Epithelial cell of esophagus (primary cell): ENCODE data around the gene CFAP119.

Experiments
- DNase-seq: peaks from one replicate; pipeline ENCODE4 v3.0.0; 2010; ENCODE audit warnings: low read depth
- H3K4me3 ChIP-seq: 2 replicates; pipeline ENCODE4 v1.5.1; 2011; ENCODE audit warnings: mild to moderate bottlenecking, low read length, control low read depth
- TF ChIP-seq, protein P1 (sequence below): IDR thresholded peaks from 2 replicates; pipeline ENCODE4 v1.5.1; 2011; ENCODE audit warnings: low read depth, mild to moderate bottlenecking, low read length, control low read depth, inconsistent platforms; ENCODE audit not compliant: insufficient read depth; ENCODE audit errors: missing control alignments

Gene CFAP119

DNA sequence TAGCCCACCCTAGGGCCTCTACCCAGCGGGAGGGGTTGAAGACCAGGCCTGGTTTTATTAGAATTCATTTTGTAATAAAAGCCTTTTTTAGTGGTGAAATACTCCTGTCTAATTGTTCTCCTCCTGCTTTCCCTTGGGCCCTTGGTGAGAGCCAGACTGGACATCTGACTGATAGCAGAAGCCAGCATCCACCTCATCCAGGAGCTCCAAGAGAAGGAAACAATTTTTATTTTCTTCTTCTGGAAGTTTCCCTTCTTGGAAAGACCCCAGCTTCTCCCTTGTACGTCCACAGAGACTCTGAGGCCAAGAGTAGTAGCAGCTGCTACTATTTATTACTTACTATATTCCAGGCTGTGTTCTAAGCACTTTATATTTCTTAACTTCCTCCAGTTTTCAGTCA lies 17.7 kb downstream of the CFAP119 start:
- TF ChIP-seq, protein P1, sequence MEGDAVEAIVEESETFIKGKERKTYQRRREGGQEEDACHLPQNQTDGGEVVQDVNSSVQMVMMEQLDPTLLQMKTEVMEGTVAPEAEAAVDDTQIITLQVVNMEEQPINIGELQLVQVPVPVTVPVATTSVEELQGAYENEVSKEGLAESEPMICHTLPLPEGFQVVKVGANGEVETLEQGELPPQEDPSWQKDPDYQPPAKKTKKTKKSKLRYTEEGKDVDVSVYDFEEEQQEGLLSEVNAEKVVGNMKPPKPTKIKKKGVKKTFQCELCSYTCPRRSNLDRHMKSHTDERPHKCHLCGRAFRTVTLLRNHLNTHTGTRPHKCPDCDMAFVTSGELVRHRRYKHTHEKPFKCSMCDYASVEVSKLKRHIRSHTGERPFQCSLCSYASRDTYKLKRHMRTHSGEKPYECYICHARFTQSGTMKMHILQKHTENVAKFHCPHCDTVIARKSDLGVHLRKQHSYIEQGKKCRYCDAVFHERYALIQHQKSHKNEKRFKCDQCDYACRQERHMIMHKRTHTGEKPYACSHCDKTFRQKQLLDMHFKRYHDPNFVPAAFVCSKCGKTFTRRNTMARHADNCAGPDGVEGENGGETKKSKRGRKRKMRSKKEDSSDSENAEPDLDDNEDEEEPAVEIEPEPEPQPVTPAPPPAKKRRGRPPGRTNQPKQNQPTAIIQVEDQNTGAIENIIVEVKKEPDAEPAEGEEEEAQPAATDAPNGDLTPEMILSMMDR: no peak
- H3K4me3 ChIP-seq: no peak overlapping the region
- DNase-seq: no peak

DNA sequence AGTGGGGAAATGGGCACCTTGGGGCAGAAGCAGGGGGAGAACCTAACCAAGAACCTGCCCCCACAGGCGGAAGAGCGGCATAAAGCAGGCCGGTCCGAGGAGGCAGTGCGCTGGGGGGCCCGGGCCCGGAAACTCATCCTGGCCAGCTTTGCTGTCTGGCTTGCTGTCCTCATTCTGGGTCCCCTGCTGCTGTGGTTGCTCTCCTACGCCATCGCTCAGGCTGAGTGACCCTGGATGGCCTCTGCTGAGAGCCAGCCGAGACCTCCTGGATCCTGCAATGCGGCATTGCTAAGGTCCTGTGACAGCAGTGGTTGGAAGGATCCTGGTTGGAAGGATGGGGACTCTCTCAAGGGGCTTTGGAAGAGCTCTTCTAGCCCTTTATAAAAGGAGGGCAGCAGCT lies 18.1 kb downstream of the CFAP119 start:
- H3K4me3 ChIP-seq: no peak overlapping the region
- TF ChIP-seq, protein P1: no peak
- no peak for DNase-seq

DNA sequence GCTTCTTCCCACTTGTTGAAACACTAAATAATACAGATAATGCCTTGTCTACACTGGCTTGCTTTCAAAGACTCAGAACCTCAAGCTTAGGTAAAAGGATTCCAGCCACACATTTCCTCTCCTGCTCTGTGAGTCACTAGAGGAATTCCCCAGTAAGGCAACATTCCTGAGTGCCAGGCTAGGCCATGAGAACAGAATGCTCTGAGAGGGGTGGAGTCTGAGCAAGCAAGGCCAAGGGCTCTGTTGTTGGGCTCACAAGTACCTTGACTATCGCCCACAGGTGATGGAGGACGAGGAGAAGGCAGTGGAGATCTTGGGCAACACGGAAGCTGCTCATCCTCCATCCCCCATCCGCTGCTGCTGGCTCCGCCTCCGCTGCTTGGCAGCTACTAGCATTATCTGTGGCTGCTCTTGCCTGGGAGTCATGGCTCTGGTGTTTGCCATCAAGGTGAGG lies 20.4 kb downstream of the CFAP119 start:
- TF ChIP-seq, protein P1: no peak
- peak overlapping the region; percentile 82 for H3K4me3 ChIP-seq
- peak; percentile 100 for DNase-seq

DNA sequence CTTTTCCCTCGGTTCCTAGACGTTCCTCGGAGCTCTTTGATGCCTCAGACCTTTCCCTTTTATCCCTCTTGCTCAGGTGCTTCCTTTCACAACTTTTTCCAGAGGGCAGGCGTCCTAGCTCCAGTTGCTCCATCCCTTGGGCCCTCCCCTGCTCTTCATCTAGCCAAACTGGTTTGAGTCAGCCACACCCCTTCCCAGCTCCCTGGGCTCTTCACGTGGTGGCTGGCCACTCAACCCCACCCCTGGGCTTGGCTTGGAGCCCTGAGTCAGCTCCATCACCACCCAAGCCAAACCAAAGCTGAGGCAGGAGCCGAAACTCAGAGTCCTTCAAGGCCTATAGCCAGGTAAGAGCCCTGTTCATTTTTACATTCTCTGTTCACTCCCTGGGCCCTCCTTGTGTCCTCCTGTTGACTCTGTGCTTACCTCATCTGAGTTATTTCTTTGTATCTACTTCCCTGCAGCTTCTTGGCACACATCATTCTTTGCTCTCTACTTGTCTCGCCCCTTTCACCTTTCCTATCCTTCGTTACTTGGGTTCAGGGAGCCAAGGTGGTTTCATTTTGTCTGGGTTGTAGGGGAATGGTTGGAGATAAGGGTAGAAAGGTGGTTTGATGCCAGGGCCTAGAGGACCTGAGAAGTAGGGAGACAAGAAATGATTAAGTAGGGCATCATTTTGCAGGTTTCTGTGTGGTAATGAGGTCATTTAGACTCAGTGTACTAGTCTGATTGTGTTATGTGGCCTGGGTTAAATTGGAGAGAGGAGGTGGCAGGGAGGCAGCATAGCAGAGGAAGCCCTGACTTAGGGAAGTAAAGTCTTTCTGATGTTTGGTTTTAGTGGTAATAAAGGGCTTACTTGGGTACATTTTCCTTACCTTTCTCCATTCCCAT lies 21.3 kb downstream of the CFAP119 start:
- peak overlapping the region; percentile 82 for H3K4me3 ChIP-seq
- peak; percentile 99 for DNase-seq
- TF ChIP-seq, protein P1: no peak

DNA sequence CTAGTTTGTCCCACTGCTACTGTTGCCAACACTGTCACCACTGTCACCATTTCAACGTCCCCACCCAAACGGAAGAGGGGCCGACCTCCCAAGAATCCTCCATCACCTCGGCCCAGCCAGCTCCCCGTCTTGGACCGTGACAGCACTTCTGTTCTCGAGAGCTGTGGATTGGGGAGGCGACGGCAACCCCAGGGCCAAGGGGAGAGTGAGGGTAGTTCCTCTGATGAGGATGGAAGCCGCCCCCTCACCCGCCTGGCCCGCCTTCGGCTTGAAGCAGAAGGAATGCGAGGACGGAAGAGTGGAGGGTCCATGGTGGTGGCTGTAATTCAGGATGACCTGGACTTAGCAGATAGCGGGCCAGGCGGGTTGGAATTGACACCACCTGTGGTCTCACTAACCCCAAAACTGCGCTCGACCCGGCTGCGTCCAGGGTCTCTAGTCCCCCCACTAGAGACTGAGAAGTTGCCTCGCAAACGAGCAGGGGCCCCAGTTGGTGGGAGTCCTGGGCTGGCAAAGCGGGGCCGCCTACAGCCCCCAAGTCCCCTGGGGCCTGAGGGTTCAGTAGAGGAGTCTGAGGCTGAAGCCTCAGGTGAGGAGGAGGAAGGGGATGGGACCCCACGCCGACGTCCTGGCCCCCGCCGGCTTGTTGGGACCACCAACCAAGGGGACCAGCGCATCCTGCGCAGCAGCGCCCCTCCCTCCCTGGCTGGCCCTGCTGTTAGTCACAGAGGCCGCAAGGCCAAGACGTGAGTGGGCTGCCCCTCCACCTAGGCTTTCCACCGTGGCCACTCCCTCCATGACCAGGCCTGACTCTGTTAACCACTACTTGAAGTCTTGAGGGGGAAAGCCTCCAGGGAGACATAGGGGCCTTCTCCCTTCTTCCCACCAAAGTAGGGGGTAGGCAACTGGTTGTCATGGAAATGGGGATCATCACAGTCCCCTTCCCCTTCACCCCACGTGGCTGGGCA lies 22.6 kb downstream of the CFAP119 start:
- DNase-seq: no peak
- no peak overlapping the region for H3K4me3 ChIP-seq
- TF ChIP-seq, protein P1: no peak

DNA sequence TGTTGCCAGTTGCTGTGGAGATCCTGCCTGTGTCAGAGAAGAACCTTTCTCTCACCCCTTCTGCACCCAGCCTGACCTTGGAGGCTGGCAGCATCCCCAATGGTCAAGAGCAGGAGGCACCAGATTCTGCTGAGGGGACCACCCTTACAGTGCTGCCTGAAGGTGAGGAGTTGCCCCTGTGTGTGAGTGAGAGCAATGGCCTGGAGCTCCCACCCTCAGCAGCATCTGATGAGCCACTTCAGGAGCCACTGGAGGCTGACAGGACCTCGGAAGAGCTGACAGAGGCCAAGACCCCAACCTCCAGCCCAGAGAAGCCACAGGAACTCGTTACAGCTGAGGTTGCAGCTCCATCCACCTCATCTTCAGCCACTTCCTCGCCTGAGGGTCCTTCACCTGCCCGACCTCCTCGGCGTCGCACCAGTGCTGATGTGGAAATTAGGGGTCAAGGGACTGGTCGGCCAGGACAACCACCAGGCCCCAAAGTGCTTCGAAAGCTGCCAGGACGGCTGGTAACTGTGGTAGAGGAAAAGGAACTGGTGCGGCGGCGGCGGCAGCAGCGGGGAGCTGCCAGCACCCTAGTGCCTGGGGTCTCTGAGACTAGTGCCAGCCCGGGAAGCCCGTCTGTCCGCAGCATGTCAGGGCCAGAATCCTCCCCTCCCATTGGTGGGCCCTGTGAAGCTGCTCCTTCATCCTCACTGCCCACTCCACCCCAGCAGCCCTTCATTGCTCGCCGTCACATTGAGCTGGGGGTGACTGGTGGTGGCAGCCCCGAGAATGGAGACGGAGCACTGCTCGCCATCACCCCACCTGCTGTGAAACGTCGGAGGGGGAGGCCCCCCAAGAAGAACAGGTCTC lies 23.8 kb downstream of the CFAP119 start:
- DNase-seq: no peak
- TF ChIP-seq, protein P1: no peak
- H3K4me3 ChIP-seq: no peak overlapping the region
